Small intestine (tissue), 7 donors: ENCODE results near the gene ERC2. TPM values are rescaled to one million over a fixed set of nuclear protein-coding genes. Genes with fewer than 3 reads are reported as not detected.
A peak's percentile ranks its signal among the peaks of the same experiment; 100 is the strongest.

Experiments used
- DNase-seq, 2 donors: peaks; one replicate each; pipeline versions ENCODE4 v3.0.0 to v3.0.0-alpha.2; 2013
- FAIRE-seq: peaks from 2 replicates; lab custom pipeline; 2012; peaks lifted over from hg19 to GRCh38; lab: Jason Lieb, UNC
- H3K27ac ChIP-seq, 3 donors: one replicate each; pipeline ENCODE4 v1.5.1; 2013; ENCODE audit warnings: low read length in 2 of 3, mild to moderate bottlenecking in 2 of 3, control low read depth in 1 of 3, inconsistent platforms in 1 of 3, low read depth in 1 of 3, moderate library complexity in 1 of 3
- H3K27me3 ChIP-seq, 3 donors: one replicate each; pipeline ENCODE4 v1.6.1; 2013; ENCODE audit warnings: low read length in 3 of 3, inconsistent platforms in 1 of 3; ENCODE audit not compliant: control insufficient read depth in 3 of 3, insufficient read depth in 3 of 3
- H3K36me3 ChIP-seq, 3 donors: one replicate each; pipeline ENCODE4 v1.6.1; 2013; ENCODE audit warnings: low read length in 3 of 3, inconsistent platforms in 1 of 3, low read depth in 1 of 3, mild to moderate bottlenecking in 1 of 3, moderate library complexity in 1 of 3; ENCODE audit not compliant: control insufficient read depth in 3 of 3, insufficient read depth in 2 of 3
- H3K4me1 ChIP-seq, 3 donors: one replicate each; pipeline ENCODE4 v1.6.1; 2013; ENCODE audit warnings: low read length in 2 of 3, inconsistent platforms in 1 of 3, low read depth in 1 of 3, mild to moderate bottlenecking in 1 of 3, moderate library complexity in 1 of 3; ENCODE audit not compliant: control insufficient read depth in 3 of 3, insufficient read depth in 2 of 3
- H3K4me3 ChIP-seq, 3 donors: one replicate each; pipeline ENCODE4 v1.5.1; 2013; ENCODE audit warnings: low read length in 3 of 3, control low read depth in 1 of 3, inconsistent platforms in 1 of 3, low read depth in 1 of 3, mild to moderate bottlenecking in 1 of 3, moderate library complexity in 1 of 3
- H3K9me3 ChIP-seq, 2 donors: one replicate each; pipeline ENCODE4 v1.6.1; 2013; ENCODE audit warnings: low read depth in 1 of 2, low read length in 1 of 2; ENCODE audit not compliant: control insufficient read depth in 2 of 2, insufficient read depth in 1 of 2
- WGBS, 3 donors: extraction: QIAGEN DNeasy Blood & Tissue Kit; methylation state at CpG; one replicate each; pipeline ENCODE4 v1.1.7; 2013; 5-methylcytosine and 5-hydroxymethylcytosine counted together
- polyA plus RNA-seq, 4 donors: library from polyadenylated mRNA; stranded (reverse) in 3 of 4; unstranded in 1 of 4; fragments of 200-250 nt in 3 of 4; fragments of 120-200 nt in 1 of 4; gene quantifications; one replicate each; pipeline versions ENCODE4 v1.2.1 to v1.2.3, GENCODE V29; 2013
- donor health status: healthy with polysubstance abuse.
- donor health status: control.
- donor health status: control.
- donor health status: Bipolar disorder and iron deficiency.
- donor health status: healthy.

Gene ERC2
- polyA plus RNA-seq, 4 donors, result 0.73 to 2.0 TPM; not detected in 2

DNA sequence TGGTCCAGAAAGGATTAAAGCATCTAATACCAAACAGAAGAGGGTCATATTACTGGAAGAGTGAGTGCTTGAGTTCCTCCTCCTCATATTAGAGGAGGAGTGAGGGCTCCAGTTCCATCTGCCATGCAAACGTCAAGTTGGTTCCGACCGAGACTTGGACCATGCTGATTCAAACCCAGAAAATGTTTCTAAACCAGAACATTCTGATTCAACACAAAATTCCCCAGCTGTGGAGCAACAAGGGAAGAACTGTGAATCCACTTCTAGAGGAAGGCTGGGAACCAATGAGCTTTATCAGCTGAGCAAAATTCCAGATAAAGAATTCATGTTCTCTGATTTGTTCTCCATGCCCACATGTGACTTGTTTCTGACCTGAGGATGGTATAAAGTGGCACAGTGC, 845.5 kb downstream of the ERC2 start:
- H3K27me3 ChIP-seq, result peaks cover 0 to 2% (median 0%) of the 10 kb centered on the region in 3 donors
- DNase-seq, result no peak
- no peak overlapping the region for H3K4me3 ChIP-seq
- no peaks in the 10 kb centered on the region for H3K4me1 ChIP-seq
- FAIRE-seq, result no peak
- 58 to 81% (median 71%) methylated on average over 3 of the region's 3 CpGs for WGBS, 3 donors
- no peak overlapping the region for H3K27ac ChIP-seq
- H3K9me3 ChIP-seq, result no peaks in the 10 kb centered on the region
- H3K36me3 ChIP-seq, result no peaks in the 10 kb centered on the region

DNA sequence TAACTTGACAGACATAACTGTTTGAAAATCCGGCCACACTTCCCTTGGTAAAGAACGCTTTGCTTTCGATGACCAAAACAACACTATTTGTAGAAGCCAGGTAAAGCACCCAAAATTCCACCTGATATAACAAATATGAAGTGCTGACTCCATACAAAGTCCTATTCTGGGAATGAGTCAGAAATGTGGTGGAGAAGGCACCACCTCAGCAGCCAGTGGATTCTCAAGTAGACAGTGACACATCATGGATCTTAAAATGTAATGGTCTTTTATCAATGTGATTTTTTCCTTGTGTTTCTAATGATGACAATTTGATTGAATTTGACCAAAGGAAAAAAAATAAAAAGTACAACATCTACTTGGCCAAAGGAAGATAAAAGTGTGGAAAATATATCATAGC, 846.2 kb downstream of the ERC2 start:
- WGBS, 3 donors, result 88 to 94% (median 91%) methylated on average over 3 of the region's 3 CpGs
- FAIRE-seq, result no peak

DNA sequence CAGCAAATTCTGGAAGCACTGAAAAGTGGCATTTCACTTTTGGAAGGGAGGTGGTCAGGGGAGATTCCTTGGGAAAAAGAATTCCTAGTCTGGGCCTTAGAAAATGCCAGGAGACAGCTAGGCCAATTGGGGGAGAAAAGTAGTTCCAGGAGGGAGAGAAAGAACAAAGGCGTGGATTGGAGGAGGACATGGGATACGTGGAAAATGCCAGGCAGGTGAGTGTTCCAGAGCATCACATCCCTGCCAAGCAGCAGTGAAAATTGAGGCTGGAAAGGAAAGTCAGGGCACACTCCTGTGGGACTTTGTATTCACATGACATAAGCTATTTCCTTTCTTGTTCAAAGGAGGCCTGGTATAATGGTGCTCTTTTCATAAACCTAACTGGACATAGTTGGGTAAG, 846.6 kb downstream of the ERC2 start:
- no peak overlapping the region for H3K27ac ChIP-seq
- H3K4me3 ChIP-seq, result no peak overlapping the region
- H3K4me1 ChIP-seq, result no peaks in the 10 kb centered on the region
- no peaks in the 10 kb centered on the region for H3K36me3 ChIP-seq
- DNase-seq (no peak), FAIRE-seq (no peak)
- no peaks in the 10 kb centered on the region for H3K9me3 ChIP-seq
- WGBS, 3 donors, result 68 to 84% (median 80%) methylated on average over 2 of the region's 2 CpGs
- H3K27me3 ChIP-seq, result peaks cover 0 to 2% (median 0%) of the 10 kb centered on the region in 3 donors

More for the DNA sequence above, 846.2 kb downstream of the ERC2 start:
- no peak overlapping the region for H3K4me3 ChIP-seq
- H3K27ac ChIP-seq, result no peak overlapping the region
- H3K36me3 ChIP-seq, result no peaks in the 10 kb centered on the region
- DNase-seq, result no peak
- no peaks in the 10 kb centered on the region for H3K4me1 ChIP-seq
- H3K27me3 ChIP-seq, result peaks cover 0 to 2% (median 0%) of the 10 kb centered on the region in 3 donors
- H3K9me3 ChIP-seq, result no peaks in the 10 kb centered on the region

DNA sequence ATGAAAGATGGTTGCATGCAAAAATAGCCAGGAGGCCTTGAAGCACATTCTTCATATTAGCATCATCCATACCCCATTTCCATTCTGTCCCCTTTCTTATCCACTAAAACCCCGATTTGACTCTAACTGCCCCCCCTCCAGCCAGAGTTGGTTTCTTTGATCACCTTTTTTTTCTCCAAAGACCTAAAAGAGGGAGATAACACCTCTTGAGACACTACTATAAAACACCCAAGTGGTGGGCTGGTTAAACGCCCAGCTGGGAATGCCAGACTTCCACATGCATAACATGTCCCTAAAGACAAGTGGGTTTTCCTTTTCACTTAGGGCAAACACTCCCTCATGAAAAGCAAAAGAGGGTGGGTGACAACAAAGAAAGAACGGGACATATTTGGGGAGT, 847.2 kb downstream of the ERC2 start:
- no peak for DNase-seq
- Histone ChIP-seq H3K27me3 (peaks cover 0 to 2% (median 0%) of the 10 kb centered on the region in 3 donors), H3K9me3 (no peaks in the 10 kb centered on the region), H3K27ac (no peak overlapping the region), H3K4me3 (no peak overlapping the region), H3K36me3 (no peaks in the 10 kb centered on the region), H3K4me1 (no peaks in the 10 kb centered on the region)
- 62 to 81% (median 75%) methylated on average over 3 of the region's 3 CpGs for WGBS, 3 donors
- no peak for FAIRE-seq

DNA sequence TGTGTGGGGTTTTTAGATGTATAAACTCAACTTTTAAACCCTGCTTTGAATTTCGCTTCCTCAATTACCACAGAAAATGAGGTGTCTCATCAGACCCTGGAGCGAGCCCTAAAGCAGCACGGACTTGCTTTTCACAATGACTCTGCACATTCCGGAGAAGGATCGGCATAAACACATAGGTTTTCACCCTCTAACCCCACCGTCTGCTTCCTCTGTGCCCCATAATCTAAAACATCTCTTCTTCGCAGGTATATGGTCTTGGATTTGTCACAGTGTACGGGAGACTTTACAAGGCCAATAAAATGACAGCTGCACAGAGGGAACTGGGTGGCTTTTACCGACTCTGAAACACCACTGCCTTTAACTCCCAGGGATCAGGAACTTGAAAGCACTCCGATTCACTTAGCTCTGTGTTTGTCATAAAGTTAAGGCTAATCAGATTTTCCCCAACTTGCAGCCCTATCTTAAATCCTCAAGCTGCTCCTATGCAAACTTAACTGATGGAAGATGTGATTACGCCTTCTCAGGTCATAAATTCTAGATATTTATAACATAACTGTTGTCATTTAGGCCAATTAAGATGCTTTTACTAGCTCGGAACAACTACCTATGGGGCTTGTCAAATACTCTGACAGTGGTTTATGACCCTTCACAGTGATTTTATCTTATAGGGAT, 847.8 kb downstream of the ERC2 start:
- FAIRE-seq (no peak), DNase-seq (peak in 1 of 2 donors; percentile 28)
- Histone ChIP-seq H3K27ac (no peak overlapping the region), H3K4me1 (no peaks in the 10 kb centered on the region), H3K4me3 (no peak overlapping the region), H3K27me3 (peaks cover 0 to 2% (median 0%) of the 10 kb centered on the region in 3 donors), H3K36me3 (no peaks in the 10 kb centered on the region), H3K9me3 (no peaks in the 10 kb centered on the region)
- WGBS, 3 donors, result 46 to 55% (median 47%) methylated on average over 12 of the region's 12 CpGs

DNA sequence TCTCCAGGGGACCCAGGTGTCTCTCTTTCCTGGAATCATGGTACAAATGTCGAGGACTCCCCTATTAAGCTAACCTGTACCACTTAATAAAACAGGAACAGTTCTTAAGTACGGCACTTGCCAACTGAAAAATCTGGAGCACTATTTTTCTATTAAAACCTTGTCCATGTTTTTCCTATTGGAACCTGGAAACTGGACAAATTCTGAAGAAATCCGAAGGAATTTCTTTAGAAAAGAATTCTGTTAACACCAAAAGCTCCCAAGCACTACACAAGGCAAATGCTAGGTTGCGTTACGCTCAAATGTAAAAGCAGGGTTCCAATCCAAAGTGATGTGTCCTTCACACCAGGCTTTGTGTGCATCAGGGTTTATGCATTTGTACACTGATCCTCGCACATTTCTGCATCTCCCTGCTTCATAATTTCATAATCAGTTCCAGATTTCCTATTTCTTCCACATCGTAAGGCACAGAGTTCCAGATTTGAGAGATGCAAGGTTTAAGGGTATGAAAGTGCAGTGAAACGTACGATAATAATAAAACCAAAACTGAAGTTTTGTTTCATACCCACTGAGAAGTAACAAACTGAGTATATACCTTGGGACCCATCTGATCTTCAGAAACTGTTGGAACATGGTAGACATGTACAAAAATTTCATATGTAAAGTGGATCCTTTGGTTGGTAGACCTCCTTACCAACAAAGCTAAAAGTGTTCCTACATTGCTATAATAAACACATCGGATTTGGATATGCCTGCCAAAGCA, 849.0 kb downstream of the ERC2 start:
- 76 to 87% (median 79%) methylated on average over 10 of the region's 10 CpGs for WGBS, 3 donors
- H3K36me3 ChIP-seq, result no peaks in the 10 kb centered on the region
- FAIRE-seq, result no peak
- H3K9me3 ChIP-seq, result no peaks in the 10 kb centered on the region
- peaks cover 0 to 2% (median 0%) of the 10 kb centered on the region in 3 donors for H3K27me3 ChIP-seq
- no peak overlapping the region for H3K27ac ChIP-seq
- DNase-seq, result no peak
- H3K4me1 ChIP-seq, result no peaks in the 10 kb centered on the region
- H3K4me3 ChIP-seq, result no peak overlapping the region

DNA sequence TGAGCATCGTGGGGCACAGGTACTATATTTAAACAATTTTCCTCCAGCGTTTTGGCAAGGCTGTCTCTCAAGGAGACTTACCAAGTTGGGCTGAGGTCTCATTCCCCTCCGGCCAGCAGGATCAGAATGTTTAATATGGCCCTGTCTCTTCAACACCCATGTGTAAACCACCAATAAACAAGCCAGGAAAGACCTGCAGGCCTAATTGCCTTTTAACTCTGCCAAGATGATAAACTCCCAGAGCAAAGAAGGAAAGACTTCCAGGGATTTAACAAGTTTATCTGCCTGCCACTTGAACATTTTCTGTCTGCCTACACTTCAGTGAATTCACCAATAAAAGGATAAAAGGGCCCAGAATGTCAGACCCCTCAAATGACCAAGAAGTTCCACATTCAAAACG, 850.9 kb downstream of the ERC2 start:
- H3K36me3 ChIP-seq, result no peaks in the 10 kb centered on the region
- H3K4me1 ChIP-seq, result no peaks in the 10 kb centered on the region
- H3K4me3 ChIP-seq, result no peak overlapping the region
- H3K27me3 ChIP-seq, result peaks cover 0 to 2% (median 0%) of the 10 kb centered on the region in 3 donors
- no peak for FAIRE-seq
- 65 to 72% (median 68%) methylated on average over 4 of the region's 4 CpGs for WGBS, 3 donors
- H3K9me3 ChIP-seq, result no peaks in the 10 kb centered on the region
- DNase-seq, result no peak
- H3K27ac ChIP-seq, result no peak overlapping the region

DNA sequence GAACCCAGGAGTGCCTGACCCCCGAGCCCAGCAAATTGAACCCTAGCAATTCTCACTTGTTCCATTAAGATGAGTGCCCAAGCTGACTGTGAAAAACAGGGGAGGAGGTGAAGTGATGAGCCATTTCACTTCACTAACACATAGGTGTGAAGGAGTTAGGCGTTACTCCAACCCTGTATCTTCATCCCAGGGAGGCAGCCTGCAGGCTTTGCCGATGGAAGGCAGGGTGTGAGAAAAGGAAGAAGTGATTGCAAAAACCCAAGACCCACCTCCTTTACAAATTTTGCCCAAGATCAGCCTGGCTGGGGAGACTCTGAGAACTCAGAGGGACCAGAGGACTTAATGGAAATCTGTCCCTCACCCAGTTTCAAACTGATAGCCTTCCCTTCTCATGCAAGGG, 851.5 kb downstream of the ERC2 start:
- no peaks in the 10 kb centered on the region for H3K4me1 ChIP-seq
- no peak for FAIRE-seq
- H3K27me3 ChIP-seq, result peaks cover 0 to 2% (median 0%) of the 10 kb centered on the region in 3 donors
- DNase-seq, result no peak
- H3K4me3 ChIP-seq, result no peak overlapping the region
- H3K36me3 ChIP-seq, result no peaks in the 10 kb centered on the region
- H3K9me3 ChIP-seq, result no peaks in the 10 kb centered on the region
- no peak overlapping the region for H3K27ac ChIP-seq
- 78 to 86% (median 81%) methylated on average over 3 of the region's 3 CpGs for WGBS, 3 donors
